GM12875 (cell line): ENCODE measurements around the gene FAM9C.

Experiments
- H3K4me3 ChIP-seq: one replicate; pipeline ENCODE4 v1.5.1; 2011; ENCODE audit warnings: low read depth, low read length, control low read depth
- CTCF ChIP-seq: IDR thresholded peaks from 2 replicates; pipeline ENCODE4 v1.5.1; 2011; ENCODE audit warnings: low read depth, mild to moderate bottlenecking, control low read depth, inconsistent platforms, low read length, moderate library complexity, borderline replicate concordance; ENCODE audit not compliant: insufficient read depth

The FAM9C gene

GRCh38 chrX:13000301-13000811, 44.1 kb downstream of the FAM9C start:
- no peak for TF ChIP-seq CTCF
- H3K4me3 ChIP-seq = peak overlapping the region; percentile 19

- no peak for TF ChIP-seq CTCF
- peak overlapping the region; percentile 16 for H3K4me3 ChIP-seq
Measured at GRCh38 chrX:12999422-12999821, 45.0 kb downstream of the FAM9C start.

GRCh38 chrX:12997906-12998687, 46.3 kb downstream of the FAM9C start:
- TF ChIP-seq CTCF = no peak
- H3K4me3 ChIP-seq = no peak overlapping the region

GRCh38 chrX:12996934-12997435, 47.4 kb downstream of the FAM9C start:
- no peak for TF ChIP-seq CTCF
- H3K4me3 ChIP-seq = no peak overlapping the region

- TF ChIP-seq CTCF = no peak
- no peak overlapping the region for H3K4me3 ChIP-seq
Measured at GRCh38 chrX:12994321-12994720, 50.1 kb downstream of the FAM9C start.

- no peak overlapping the region for H3K4me3 ChIP-seq
- no peak for TF ChIP-seq CTCF
Measured at GRCh38 chrX:12993826-12994225, 50.6 kb downstream of the FAM9C start.
